GM18499 (cell line): ENCODE results near the gene ADAM15.

ENCODE experiments used
- ATAC-seq: cut with Tn5 transposase; IDR thresholded peaks from one replicate; pipeline ENCODE4 v1.9.1; 2021; ENCODE audit warnings: moderate number of reproducible peaks; ENCODE audit not compliant: insufficient read depth, unreplicated experiment

Gene ADAM15

GRCh38 chr1:155083865-155084721, 33.0 kb downstream of the ADAM15 start:
- ATAC-seq: no peak

- ATAC-seq: peak; percentile 45
Measured at GRCh38 chr1:155084722-155085503, 33.8 kb downstream of the ADAM15 start.

DNA sequence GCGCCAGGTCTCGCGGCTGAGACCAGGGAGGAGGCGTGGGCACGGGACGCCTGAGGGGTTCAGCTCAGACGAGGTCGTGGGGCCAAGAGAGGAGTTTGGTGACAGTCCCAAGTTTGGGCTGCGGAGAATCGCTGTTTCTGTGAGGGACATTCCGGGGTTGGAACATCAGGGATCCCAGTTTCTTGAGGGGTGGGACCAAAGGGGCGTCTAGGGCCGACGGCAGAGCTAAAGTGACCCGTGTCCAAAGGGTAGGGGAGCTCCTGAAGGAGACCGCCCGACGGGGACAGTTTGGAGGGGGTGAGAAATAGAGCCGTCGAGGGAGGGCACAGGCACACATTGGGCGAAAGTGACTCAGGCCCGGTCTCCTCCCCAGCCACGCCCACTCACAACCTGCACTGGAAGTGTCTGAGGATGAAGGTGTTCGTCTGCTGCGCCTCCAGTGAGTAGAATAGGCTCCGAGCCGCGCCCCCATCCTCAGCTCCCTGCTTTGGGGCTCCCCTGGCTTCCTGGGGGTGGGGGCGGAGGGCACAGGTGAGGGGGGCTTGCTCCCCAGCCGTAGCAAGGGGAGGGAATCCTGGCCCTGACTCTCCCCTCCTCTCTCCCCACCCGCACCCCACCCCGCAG, 34.5 kb downstream of the ADAM15 start:
- no peak for ATAC-seq

DNA sequence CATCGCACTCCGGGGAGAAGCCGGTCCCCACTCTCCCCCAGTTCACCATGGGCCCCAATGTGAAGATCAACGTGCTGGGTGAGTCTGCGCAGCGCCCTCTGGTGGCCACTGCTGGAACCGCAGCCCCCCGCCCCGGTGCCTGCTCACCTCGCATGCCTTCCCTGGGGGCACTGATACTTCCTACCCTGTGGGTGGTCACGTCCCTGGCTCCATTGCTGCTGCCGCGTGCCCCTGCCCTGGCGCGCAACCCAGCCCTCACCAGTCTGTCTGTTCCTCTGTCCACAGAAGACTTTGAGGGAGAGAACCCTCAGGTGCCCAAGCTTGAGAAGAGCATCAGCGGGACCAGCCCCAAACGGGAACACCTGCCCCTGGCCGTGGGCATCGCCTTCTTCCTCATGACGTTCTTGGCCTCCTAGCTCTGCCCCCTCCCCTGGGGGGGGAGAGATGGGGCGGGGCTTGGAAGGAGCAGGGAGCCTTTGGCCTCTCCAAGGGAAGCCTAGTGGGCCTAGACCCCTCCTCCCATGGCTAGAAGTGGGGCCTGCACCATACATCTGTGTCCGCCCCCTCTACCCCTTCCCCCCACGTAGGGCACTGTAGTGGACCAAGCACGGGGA, 35.1 kb downstream of the ADAM15 start:
- ATAC-seq: no peak

GRCh38 chr1:155086856-155087535, 35.9 kb downstream of the ADAM15 start:
- ATAC-seq: no peak

- ATAC-seq: no peak
Measured at GRCh38 chr1:155091071-155092051, 40.2 kb downstream of the ADAM15 start.

GRCh38 chr1:155092131-155092530, 41.0 kb downstream of the ADAM15 start:
- no peak for ATAC-seq

GRCh38 chr1:155092641-155093040, 41.5 kb downstream of the ADAM15 start:
- ATAC-seq: no peak

DNA sequence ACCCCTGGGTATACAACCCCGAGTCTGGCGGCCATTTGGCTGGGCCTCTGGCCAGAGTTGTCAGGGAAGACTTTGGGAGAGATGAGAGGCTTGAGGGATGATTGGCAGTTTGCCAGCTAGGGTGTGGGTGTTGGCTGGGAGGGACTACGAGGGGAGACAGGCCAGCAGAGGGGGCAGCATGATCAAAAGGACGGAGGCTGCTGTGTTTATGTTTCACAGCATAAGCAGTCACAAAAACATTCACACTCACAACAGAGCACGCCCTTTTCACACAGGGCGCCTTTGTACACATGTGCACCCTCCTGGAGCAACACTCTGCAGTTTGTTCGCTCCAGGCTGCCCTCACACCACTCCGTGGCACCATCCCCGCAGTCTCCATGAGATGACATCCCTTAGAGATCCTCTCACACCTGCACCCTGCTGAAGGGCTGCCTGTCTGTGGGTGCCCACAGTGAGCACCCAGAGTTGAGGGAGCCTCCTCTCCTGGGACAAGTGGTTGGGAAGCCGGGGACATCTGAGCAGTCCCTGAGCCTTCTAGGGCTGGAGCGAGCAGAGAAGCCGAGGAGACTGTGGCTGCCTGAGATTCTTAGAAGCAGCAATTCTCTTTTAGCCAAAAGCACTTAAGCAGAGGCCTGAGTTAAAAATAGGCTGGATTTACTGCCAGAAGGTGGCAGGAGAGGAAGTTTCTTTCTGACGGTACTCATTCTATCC, 43.0 kb downstream of the ADAM15 start:
- ATAC-seq: no peak

DNA sequence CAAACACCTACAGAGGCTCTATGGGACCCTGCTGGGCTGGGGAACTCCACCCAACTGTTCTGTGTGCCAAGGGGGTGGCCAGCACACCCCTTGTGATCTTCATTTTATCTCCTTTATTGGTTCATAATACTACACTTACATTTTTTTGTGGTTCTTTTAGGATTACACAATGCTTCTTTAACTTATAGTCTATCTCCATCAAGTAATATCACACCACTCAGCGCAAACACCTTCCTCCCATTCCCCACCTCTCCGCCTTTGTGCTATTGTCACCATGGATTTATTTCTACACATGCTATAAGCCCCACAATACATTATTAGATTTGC, 43.5 kb downstream of the ADAM15 start:
- no peak for ATAC-seq

DNA sequence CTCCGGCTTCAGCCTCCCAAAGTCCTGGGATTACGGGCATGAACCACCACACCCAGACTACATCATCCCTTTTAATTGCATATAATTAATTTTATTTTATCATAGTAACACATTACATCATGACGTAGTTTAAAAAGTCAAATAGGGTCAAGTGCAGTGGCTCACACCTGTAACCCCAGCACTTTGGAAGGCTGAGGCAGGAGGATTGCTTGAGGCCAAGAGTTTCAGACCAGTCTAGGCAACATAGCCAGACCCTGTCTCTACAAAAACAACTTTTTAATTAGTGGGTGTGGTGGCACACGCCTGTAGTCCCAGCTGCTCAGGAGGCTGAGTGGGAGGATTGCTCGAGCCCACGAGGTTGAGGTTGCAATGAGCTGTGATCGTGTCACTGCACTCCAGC, 48.2 kb downstream of the ADAM15 start:
- no peak for ATAC-seq

- no peak for ATAC-seq
Measured at GRCh38 chr1:155103325-155103724, 52.2 kb downstream of the ADAM15 start.

DNA sequence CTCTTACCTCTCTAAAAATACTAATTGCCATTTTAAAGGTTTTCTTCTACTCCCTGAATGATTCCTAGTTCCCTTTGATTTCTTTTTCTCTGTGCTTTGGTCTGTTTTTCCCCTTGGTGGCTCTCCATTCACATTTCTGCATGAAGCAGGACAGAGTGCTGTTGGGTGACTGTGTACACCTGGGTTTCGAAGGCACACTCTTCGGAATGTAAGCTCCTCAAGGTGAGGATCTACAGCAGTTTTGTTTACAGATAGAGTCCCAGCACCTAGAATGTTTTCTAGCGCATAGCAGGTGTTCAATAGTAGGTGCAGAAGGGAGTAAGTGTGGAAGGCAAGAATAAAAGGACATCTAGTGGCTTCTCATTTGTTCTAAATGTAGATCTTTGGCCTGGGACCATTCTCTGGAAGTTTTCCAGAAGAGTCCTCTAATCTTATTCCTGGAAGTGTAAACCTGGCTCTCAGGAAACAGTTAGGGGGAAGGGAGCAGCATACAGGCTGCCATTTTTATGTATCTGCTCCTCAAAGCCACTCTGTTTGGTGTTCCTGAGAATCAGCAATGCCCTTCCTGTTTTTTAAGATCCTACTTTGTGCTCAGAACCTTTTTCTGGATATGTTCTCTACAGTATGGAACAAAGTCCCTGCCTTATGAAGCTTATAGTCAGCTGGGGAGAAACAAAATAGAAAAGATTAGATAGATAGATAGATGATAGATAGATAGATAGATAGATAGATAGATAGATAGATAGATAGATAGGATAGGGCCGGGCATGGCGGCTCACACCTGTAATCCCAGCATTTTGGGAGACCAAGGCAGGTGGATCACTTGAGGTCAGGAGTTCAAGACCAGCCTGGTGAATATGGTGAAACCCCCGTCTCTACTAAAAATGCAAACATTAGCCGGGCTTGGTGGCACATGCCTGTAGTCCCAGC, 53.8 kb downstream of the ADAM15 start:
- no peak for ATAC-seq

DNA sequence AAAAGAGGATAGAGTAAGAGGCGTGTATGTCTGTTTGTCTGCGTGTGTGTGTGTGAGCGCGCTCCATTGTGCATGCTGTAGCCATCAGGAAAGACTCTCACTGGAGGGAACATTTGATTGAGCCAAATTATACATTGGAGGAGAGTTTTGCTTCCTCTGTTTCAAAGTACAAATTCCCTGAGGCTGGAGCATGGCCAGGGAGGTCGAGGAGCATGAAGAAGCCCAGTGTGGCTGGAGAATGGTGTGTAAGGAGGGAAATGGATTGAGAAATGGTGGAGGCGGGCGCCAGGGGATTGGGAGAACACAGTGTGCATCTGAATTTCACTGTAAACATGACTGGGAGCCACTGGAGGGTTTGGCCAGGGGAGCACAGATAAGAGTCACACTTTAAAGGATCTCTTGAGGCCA, 54.5 kb downstream of the ADAM15 start:
- ATAC-seq: no peak

- ATAC-seq: no peak
Measured at GRCh38 chr1:155106862-155107261, 55.7 kb downstream of the ADAM15 start.

- no peak for ATAC-seq
Measured at GRCh38 chr1:155107309-155108264, 56.5 kb downstream of the ADAM15 start.
